Activated CD4-positive, alpha-beta T cell treated with anti-CD3 and anti-CD28 coated beads for 36 hours (primary cell): ENCODE measurements around the gene PRKCA. TPM values are rescaled to one million over a fixed set of nuclear protein-coding genes. Genes with fewer than 3 reads are reported as not detected.

Source experiments
- ATAC-seq: fragments of 200-7000 bp; cut with Tn5 transposase; one replicate; pipeline ENCODE4 v1.10.0; 2021; ENCODE audit warnings: mild to moderate bottlenecking, moderate library complexity
- CTCF ChIA-PET: fragments of 350-600 bp; sonication (Branson Sonifier 250); formaldehyde crosslinking; loops from one replicate; lab custom pipeline; 2021; ENCODE audit warnings: antibody characterized with exemption; lab: Charles Lee
- POLR2A ChIA-PET: fragments of 350-600 bp; sonication (Branson Sonifier 250); formaldehyde crosslinking; loops from one replicate; lab custom pipeline; 2021; ENCODE audit warnings: antibody characterized with exemption, inconsistent platforms; lab: Charles Lee
- DNase-seq: peaks from one replicate; pipeline ENCODE4 v3.0.0-alpha.2; 2020
- H3K27ac Mint-ChIP-seq: one replicate; pipeline ENCODE4 v1.8.0; 2021; ENCODE audit warnings: mixed read lengths
- H3K27me3 Mint-ChIP-seq: one replicate; pipeline ENCODE4 v1.8.0; 2021; ENCODE audit warnings: mixed read lengths
- H3K36me3 Mint-ChIP-seq: one replicate; pipeline ENCODE4 v1.8.0; 2021; ENCODE audit warnings: low read depth, mixed read lengths
- H3K4me1 Mint-ChIP-seq: one replicate; pipeline ENCODE4 v1.8.0; 2021; ENCODE audit warnings: mixed read lengths
- H3K4me3 Mint-ChIP-seq: one replicate; pipeline ENCODE4 v1.8.0; 2021; ENCODE audit warnings: mild to moderate bottlenecking, moderate library complexity, mixed read lengths
- H3K9me3 Mint-ChIP-seq: one replicate; pipeline ENCODE4 v1.8.0; 2021; ENCODE audit warnings: low read depth, mixed read lengths
- intact Hi-C, 2 experiments: fragments of 100-400 bp; cut with DNase I in 1 of 2; cut with micrococcal nuclease in 1 of 2; formaldehyde crosslinking; loops; one replicate each; pipeline versions ENCODE4 v1.14.2 to v1.15.1; 2022 to 2024; cut with DNase I, micrococcal nuclease
- total RNA-seq, 2 experiments: library from RNA; stranded (reverse); gene quantifications; one replicate each; pipeline ENCODE4 v1.2.3, GENCODE V29; 2021

The PRKCA gene
- total RNA-seq, 2 experiments from 2014 or later = 73.3 to 77.0 TPM

- H3K9me3 Mint-ChIP-seq = no peaks in the 10 kb centered on the region
These were observed 124.1 kb downstream of the PRKCA start for GRCh38 chr17:66426397-66427033.

GRCh38 chr17:66427134-66427533 lies 124.7 kb downstream of the PRKCA start:
- Mint-ChIP-seq H3K9me3 (no peaks in the 10 kb centered on the region), H3K27me3 (no peaks in the 10 kb centered on the region), H3K36me3 (peaks cover 9% of the 10 kb centered on the region), H3K4me3 (no peak overlapping the region), H3K4me1 (peaks cover 77% of the 10 kb centered on the region), H3K27ac (no peak overlapping the region)
- ChIA-PET POLR2A (no interaction called here), CTCF (interaction anchor here (1.0 to 1.5 kb wide), 5 partner anchors 9 to 227 kb away, joined by 3 to 6 read pairs (median 4); no protein-coding TSS in a partner anchor)
- no peak for ATAC-seq
- intact Hi-C loops = loop anchor here (2.0 to 5.0 kb wide), 4 partner anchors 122 to 226 kb away; no protein-coding TSS in a partner anchor
- no peak for DNase-seq

More at GRCh38 chr17:66426397-66427033, 124.1 kb downstream of the PRKCA start:
- Mint-ChIP-seq H3K27me3 (no peaks in the 10 kb centered on the region), H3K36me3 (peaks cover 14% of the 10 kb centered on the region), H3K4me3 (peak overlapping the region; percentile 4), H3K27ac (peak overlapping the region; percentile 88), H3K4me1 (peaks cover 77% of the 10 kb centered on the region)
- POLR2A ChIA-PET = no interaction called here
- intact Hi-C loops = loop anchor here (1.0 to 5.0 kb wide), 5 partner anchors 122 to 226 kb away; no protein-coding TSS in a partner anchor
- ATAC-seq (peak; percentile 94), DNase-seq (peak; percentile 60)
- CTCF ChIA-PET = interaction anchor here (0.7 to 1.5 kb wide), 8 partner anchors 10 to 243 kb away, joined by 3 to 6 read pairs (median 3); no protein-coding TSS in a partner anchor

GRCh38 chr17:66429680-66430079 lies 127.3 kb downstream of the PRKCA start:
- H3K27me3 Mint-ChIP-seq = no peaks in the 10 kb centered on the region
- peaks cover 67% of the 10 kb centered on the region for H3K4me1 Mint-ChIP-seq
- CTCF ChIA-PET = interaction anchor here (1.8 kb wide), 1 partner anchor 8 kb away, joined by 5 read pairs; no protein-coding TSS in a partner anchor
- H3K4me3 Mint-ChIP-seq = no peak overlapping the region
- intact Hi-C loops = loop anchor here (5.0 kb wide), 2 partner anchors 138 to 227 kb away; no protein-coding TSS in a partner anchor
- DNase-seq = no peak
- H3K36me3 Mint-ChIP-seq = peaks cover 4% of the 10 kb centered on the region
- H3K9me3 Mint-ChIP-seq = no peaks in the 10 kb centered on the region
- POLR2A ChIA-PET = no interaction called here
- no peak overlapping the region for H3K27ac Mint-ChIP-seq
- ATAC-seq = no peak

- ATAC-seq (no peak), DNase-seq (no peak)
- H3K4me3 Mint-ChIP-seq = no peak overlapping the region
- no peak overlapping the region for H3K27ac Mint-ChIP-seq
- ChIA-PET CTCF (interaction anchor here (0.7 to 1.5 kb wide), 6 partner anchors 18 to 175 kb away, joined by 3 to 7 read pairs (median 4); no protein-coding TSS in a partner anchor), POLR2A (interaction anchor here (0.7 kb wide), 1 partner anchor 142 kb away, joined by 5 read pairs; no protein-coding TSS in a partner anchor)
- H3K36me3 Mint-ChIP-seq = no peaks in the 10 kb centered on the region
- no peaks in the 10 kb centered on the region for H3K9me3 Mint-ChIP-seq
- no peaks in the 10 kb centered on the region for H3K27me3 Mint-ChIP-seq
- intact Hi-C loops = no loop called here
- peaks cover 52% of the 10 kb centered on the region for H3K4me1 Mint-ChIP-seq
These were observed 128.7 kb downstream of the PRKCA start for GRCh38 chr17:66430846-66431795.

GRCh38 chr17:66431910-66432309 lies 129.5 kb downstream of the PRKCA start:
- ChIA-PET POLR2A (interaction anchor here (0.7 kb wide), 1 partner anchor 141 kb away, joined by 5 read pairs; no protein-coding TSS in a partner anchor), CTCF (interaction anchor here (0.6 to 1.5 kb wide), 5 partner anchors 94 to 947 kb away, joined by 3 to 7 read pairs (median 4); no protein-coding TSS in a partner anchor)
- DNase-seq (no peak), ATAC-seq (no peak)
- Mint-ChIP-seq H3K4me3 (no peak overlapping the region), H3K4me1 (peaks cover 46% of the 10 kb centered on the region), H3K27me3 (no peaks in the 10 kb centered on the region), H3K36me3 (no peaks in the 10 kb centered on the region), H3K9me3 (no peaks in the 10 kb centered on the region), H3K27ac (no peak overlapping the region)
- intact Hi-C loops = no loop called here

- Mint-ChIP-seq H3K27ac (no peak overlapping the region), H3K27me3 (no peaks in the 10 kb centered on the region), H3K36me3 (no peaks in the 10 kb centered on the region), H3K4me1 (peaks cover 44% of the 10 kb centered on the region), H3K4me3 (no peak overlapping the region), H3K9me3 (no peaks in the 10 kb centered on the region)
- POLR2A ChIA-PET = no interaction called here
- DNase-seq (no peak), ATAC-seq (no peak)
- intact Hi-C loops = no loop called here
- CTCF ChIA-PET = interaction anchor here (0.6 to 1.4 kb wide), 4 partner anchors 9 to 946 kb away, joined by 3 to 7 read pairs (median 5); no protein-coding TSS in a partner anchor
These were observed 130.1 kb downstream of the PRKCA start for GRCh38 chr17:66432411-66432957.

GRCh38 chr17:66432996-66433551 lies 130.7 kb downstream of the PRKCA start:
- ChIA-PET CTCF (interaction anchor here (0.6 to 1.1 kb wide), 4 partner anchors 10 to 614 kb away, joined by 3 to 6 read pairs (median 4); no protein-coding TSS in a partner anchor), POLR2A (no interaction called here)
- intact Hi-C loops = no loop called here
- DNase-seq = no peak
- peaks cover 40% of the 10 kb centered on the region for H3K4me1 Mint-ChIP-seq
- no peak overlapping the region for H3K27ac Mint-ChIP-seq
- H3K4me3 Mint-ChIP-seq = no peak overlapping the region
- H3K27me3 Mint-ChIP-seq = no peaks in the 10 kb centered on the region
- no peak for ATAC-seq
- H3K9me3 Mint-ChIP-seq = peaks cover 3% of the 10 kb centered on the region
- peaks cover 3% of the 10 kb centered on the region for H3K36me3 Mint-ChIP-seq

- Mint-ChIP-seq H3K27ac (no peak overlapping the region), H3K36me3 (peaks cover 8% of the 10 kb centered on the region), H3K27me3 (no peaks in the 10 kb centered on the region), H3K4me1 (peaks cover 37% of the 10 kb centered on the region), H3K9me3 (peaks cover 8% of the 10 kb centered on the region), H3K4me3 (no peak overlapping the region)
- DNase-seq (no peak), ATAC-seq (no peak)
- intact Hi-C loops = no loop called here
- CTCF ChIA-PET = interaction anchor here (1.0 to 1.2 kb wide), 2 partner anchors 12 to 235 kb away, joined by 3 to 4 read pairs; no protein-coding TSS in a partner anchor
- POLR2A ChIA-PET = no interaction called here
These were observed 132.8 kb downstream of the PRKCA start for GRCh38 chr17:66435182-66435581.

- H3K4me3 Mint-ChIP-seq = no peak overlapping the region
- no peaks in the 10 kb centered on the region for H3K27me3 Mint-ChIP-seq
- POLR2A ChIA-PET = interaction anchor here (0.5 to 0.7 kb wide), 2 partner anchors 17 to 141 kb away, joined by 3 read pairs; no protein-coding TSS in a partner anchor
- DNase-seq (no peak), ATAC-seq (no peak)
- CTCF ChIA-PET = interaction anchor here (1.4 to 1.6 kb wide), 2 partner anchors 9 to 241 kb away, joined by 3 to 6 read pairs; no protein-coding TSS in a partner anchor
- intact Hi-C loops = no loop called here
- peaks cover 36% of the 10 kb centered on the region for H3K4me1 Mint-ChIP-seq
- peaks cover 8% of the 10 kb centered on the region for H3K9me3 Mint-ChIP-seq
- H3K27ac Mint-ChIP-seq = no peak overlapping the region
- H3K36me3 Mint-ChIP-seq = peaks cover 11% of the 10 kb centered on the region
These were observed 134.2 kb downstream of the PRKCA start for GRCh38 chr17:66436631-66437030.

- H3K4me1 Mint-ChIP-seq = peaks cover 32% of the 10 kb centered on the region
- H3K27ac Mint-ChIP-seq = peak overlapping the region; percentile 61
- POLR2A ChIA-PET = no interaction called here
- peak; percentile 40 for DNase-seq
- no peaks in the 10 kb centered on the region for H3K27me3 Mint-ChIP-seq
- intact Hi-C loops = no loop called here
- peaks cover 16% of the 10 kb centered on the region for H3K36me3 Mint-ChIP-seq
- ATAC-seq = peak; percentile 67
- peaks cover 8% of the 10 kb centered on the region for H3K9me3 Mint-ChIP-seq
- CTCF ChIA-PET = interaction anchor here (1.2 to 1.4 kb wide), 2 partner anchors 8 to 242 kb away, joined by 3 to 5 read pairs; no protein-coding TSS in a partner anchor
- H3K4me3 Mint-ChIP-seq = no peak overlapping the region
These were observed 135.1 kb downstream of the PRKCA start for GRCh38 chr17:66437476-66438026.
